Panc1 (cell line): ENCODE results near the gene COL27A1. TPM values are rescaled to one million over a fixed set of nuclear protein-coding genes. Genes with fewer than 3 reads are reported as not detected.

ENCODE experiments used
- ATAC-seq: fragments of 200-7000 bp; cut with Tn5 transposase; 2 replicates; pipeline ENCODE4 v1.9.1; 2020; ENCODE audit warnings: mild to moderate bottlenecking, moderate library complexity
- BruUV-seq: library from RNA; stranded (reverse); fragments of 400-500 nt; replicated peaks from 2 replicates; lab custom pipeline; 2021; lab: Mats Ljungman, UMichigan
- CTCF ChIA-PET: fragments of 300-600 bp; sonication (Branson Sonifier 250); formaldehyde crosslinking; loops from one replicate; lab custom pipeline; 2022; ENCODE audit warnings: antibody characterized with exemption; lab: Charles Lee
- POLR2A ChIA-PET: fragments of 300-600 bp; sonication (Branson Sonifier 250); formaldehyde crosslinking; loops from one replicate; lab custom pipeline; 2022; ENCODE audit warnings: antibody characterized with exemption; lab: Charles Lee
- DNase-seq: peaks from one replicate; pipeline ENCODE4 v3.0.0-alpha.2; 2010; ENCODE audit warnings: low read depth, low spot score
- H3K27ac ChIP-seq: 2 replicates; pipeline ENCODE4 v1.5.1; 2011; ENCODE audit warnings: mild to moderate bottlenecking, low read length, inconsistent platforms
- H3K27me3 ChIP-seq: fragments of 200-500 bp; sonication (Bioruptor generic); 2 replicates; pipeline ENCODE4 v1.6.0; 2014; ENCODE audit warnings: low read length, inconsistent platforms; ENCODE audit not compliant: control insufficient read depth, insufficient read depth
- H3K36me3 ChIP-seq: fragments of 200-500 bp; sonication (Bioruptor generic); 2 replicates; pipeline ENCODE4 v1.5.1; 2014; ENCODE audit warnings: inconsistent platforms, mild to moderate bottlenecking, low read length, moderate library complexity; ENCODE audit not compliant: control insufficient read depth, insufficient read depth
- H3K4me1 ChIP-seq: 2 replicates; pipeline ENCODE4 v1.5.1; 2011; ENCODE audit warnings: inconsistent platforms, mild to moderate bottlenecking, low read length, moderate library complexity; ENCODE audit not compliant: control insufficient read depth, insufficient read depth
- H3K4me3 ChIP-seq, 2 experiments: 2 replicates each; pipeline ENCODE4 v1.5.1; 2011 to 2012; ENCODE audit warnings: low read depth in 2 of 2, low read length in 2 of 2, mild to moderate bottlenecking in 2 of 2, inconsistent platforms in 1 of 2, moderate library complexity in 1 of 2
- H3K9me3 ChIP-seq: fragments of 200-500 bp; sonication (Bioruptor generic); 2 replicates; pipeline ENCODE4 v1.5.1; 2014; ENCODE audit warnings: low read depth, mild to moderate bottlenecking, inconsistent platforms, low read length, moderate library complexity; ENCODE audit not compliant: control insufficient read depth, insufficient read depth
- CTCF ChIP-seq: fragments of 450-650 bp; IDR thresholded peaks from 2 replicates; pipeline ENCODE4 v1.5.1; 2017; ENCODE audit warnings: mild to moderate bottlenecking
- POLR2AphosphoS5 ChIP-seq: IDR thresholded peaks from 2 replicates; pipeline ENCODE4 v1.6.1; 2012; ENCODE audit warnings: mild to moderate bottlenecking, low read depth, low read length, moderate library complexity
- REST ChIP-seq, 2 experiments: IDR thresholded peaks; 2 replicates each; pipeline ENCODE4 v1.6.1; 2011 to 2012; ENCODE audit warnings: low read depth in 2 of 2, control low read depth in 1 of 2, low read length in 1 of 2, mild to moderate bottlenecking in 1 of 2, moderate library complexity in 1 of 2; ENCODE audit not compliant: insufficient read depth in 1 of 2
- SIN3A ChIP-seq: IDR thresholded peaks from 2 replicates; pipeline ENCODE4 v1.6.1; 2012; ENCODE audit warnings: low read depth, mild to moderate bottlenecking, low read length, moderate library complexity, borderline replicate concordance; ENCODE audit not compliant: insufficient read depth
- TCF7L2 ChIP-seq: IDR thresholded peaks from 2 replicates; pipeline ENCODE4 v1.6.1; 2011; ENCODE audit warnings: mild to moderate bottlenecking, low read depth, low read length, inconsistent platforms
- in situ Hi-C: cut with HindIII; loops from 2 replicates; pipeline ENCODE4 v1.10.0; 2016; ENCODE audit warnings: low sequenced_read_pairs, low pct_unique_long_range_greater_than_20kb
- intact Hi-C: fragments of 100-400 bp; cut with micrococcal nuclease; formaldehyde crosslinking; loops from one replicate; pipeline ENCODE4 v1.10.0; 2022; ENCODE audit not compliant: unreplicated experiment
- total RNA-seq: library from RNA; stranded (reverse); gene quantifications from one replicate; pipeline ENCODE4 v1.2.1, GENCODE V29; 2021; ENCODE audit not compliant: unreplicated experiment

COL27A1 gene
- total RNA-seq, 1 experiment from 2014 or later = 5.1 TPM

GRCh38 chr9:114357911-114358328 lies 202.6 kb downstream of the COL27A1 start:
- CTCF ChIA-PET = no interaction called here
- intact Hi-C loops (no loop called here), in situ Hi-C loops (no loop called here)
- Histone ChIP-seq H3K36me3 (no peaks in the 10 kb centered on the region), H3K4me3 (no peak overlapping the region), H3K27ac (no peak overlapping the region), H3K27me3 (no peaks in the 10 kb centered on the region), H3K4me1 (no peaks in the 10 kb centered on the region), H3K9me3 (no peaks in the 10 kb centered on the region)
- no peak for ATAC-seq
- POLR2A ChIA-PET = no interaction called here
- DNase-seq = no peak
- BruUV-seq = no TSS peak
- TF ChIP-seq TCF7L2 = no peak
- TF ChIP-seq REST (IDR thresholded peaks at IDR 0.05; ENCODE audit: insufficient read depth in 1 of 2, low read depth in 2 of 2, low read length in 1 of 2) = no peak
- no peak for TF ChIP-seq CTCF
- no peak for TF ChIP-seq SIN3A
- no peak for TF ChIP-seq POLR2AphosphoS5

GRCh38 chr9:114359801-114360200 lies 204.5 kb downstream of the COL27A1 start:
- CTCF ChIA-PET = no interaction called here
- Histone ChIP-seq H3K27ac (no peak overlapping the region), H3K4me1 (no peaks in the 10 kb centered on the region), H3K4me3 (no peak overlapping the region), H3K9me3 (no peaks in the 10 kb centered on the region), H3K27me3 (no peaks in the 10 kb centered on the region), H3K36me3 (no peaks in the 10 kb centered on the region)
- in situ Hi-C loops (no loop called here), intact Hi-C loops (no loop called here)
- BruUV-seq = no TSS peak
- ATAC-seq = no peak
- DNase-seq = no peak
- POLR2A ChIA-PET = no interaction called here
- TF ChIP-seq SIN3A = no peak
- no peak for TF ChIP-seq POLR2AphosphoS5
- TF ChIP-seq REST (IDR thresholded peaks at IDR 0.05; ENCODE audit: insufficient read depth in 1 of 2, low read depth in 2 of 2, low read length in 1 of 2) = no peak
- TF ChIP-seq CTCF = no peak
- TF ChIP-seq TCF7L2 = no peak
